Spleen (tissue), 7 donors: Measurements from ENCODE around the gene RFLNA.

ENCODE experiments used
- CTCF ChIP-seq, 11 experiments: fragments of 200-600 bp in 7 of 11; fragments of 450-650 bp in 4 of 11; sonication (generic) in 4 of 11; IDR thresholded peaks in 8 of 11; conservative IDR thresholded peaks in 3 of 11; 1 replicate in 7 of 11; 2 replicates in 4 of 11; pipeline versions ENCODE4 v1.4.0 to v1.8.0; 2016 to 2021; ENCODE audit warnings: antibody characterized with exemption in 11 of 11, inconsistent platforms in 4 of 11, mild to moderate bottlenecking in 1 of 11
- POLR2AphosphoS5 ChIP-seq, 3 donors: sonication (generic); formaldehyde crosslinking; IDR thresholded peaks; one replicate each; pipeline ENCODE4 v1.5.1; 2017; ENCODE audit warnings: antibody characterized with exemption in 3 of 3
- donor health status: DM: no; HTN: no; CAD: no; lungs with moderate emphysema.
- donor health status: DM: no; HTN: no; CAD: no.
- donor health status: DM: no; HTN: no; CAD: no.

GRCh38 chr12:124361996-124362395 lies 67.1 kb downstream of the RFLNA start:
- TF ChIP-seq CTCF (IDR thresholded peaks at IDR 0.05 in 8 of 11, conservative IDR thresholded peaks at IDR 0.05 in 3 of 11) (no peak), POLR2AphosphoS5 (IDR thresholded peaks at IDR 0.05) (no peak)
